ENCODE measurements around the gene TRIM33.

Gene TRIM33

GRCh38 chr1:114511032-114511785 is at the start of gene TRIM33:
Gene TRIM33 (minus strand): TSS chr1:114511203. CDS start chr1:114511076, 127 bp downstream.
- peak; percentile 70 for DNase-seq

GRCh38 chr1:114559356-114559755 is 48.4 kb upstream of the TRIM33 start:
- DNase-seq: no peak

- peak; percentile 4 for DNase-seq
These were observed 47.5 kb upstream of the TRIM33 start for GRCh38 chr1:114558544-114558943.

GRCh38 chr1:114554577-114554976 is 43.6 kb upstream of the TRIM33 start:
- no peak for DNase-seq

GRCh38 chr1:114552106-114552639 is 41.2 kb upstream of the TRIM33 start:
- DNase-seq: no peak

GRCh38 chr1:114551400-114551799 is 40.4 kb upstream of the TRIM33 start:
- DNase-seq: no peak

GRCh38 chr1:114550336-114550735 is 39.3 kb upstream of the TRIM33 start:
- no peak for DNase-seq

GRCh38 chr1:114549137-114549536 is 38.1 kb upstream of the TRIM33 start:
- DNase-seq: no peak

GRCh38 chr1:114547076-114547475 is 36.1 kb upstream of the TRIM33 start:
- no peak for DNase-seq

GRCh38 chr1:114545796-114546195 is 34.8 kb upstream of the TRIM33 start:
- no peak for DNase-seq

GRCh38 chr1:114545315-114545714 is 34.3 kb upstream of the TRIM33 start:
- DNase-seq: no peak

GRCh38 chr1:114540821-114541220 is 29.8 kb upstream of the TRIM33 start:
- DNase-seq: no peak

GRCh38 chr1:114540272-114540671 is 29.3 kb upstream of the TRIM33 start:
- DNase-seq: no peak

- no peak for DNase-seq
These were observed 25.0 kb upstream of the TRIM33 start for GRCh38 chr1:114536043-114536442.

GRCh38 chr1:114535401-114535800 is 24.4 kb upstream of the TRIM33 start:
- DNase-seq: no peak

GRCh38 chr1:114531094-114531493 is 20.1 kb upstream of the TRIM33 start:
- no peak for DNase-seq

- no peak for DNase-seq
These were observed 19.2 kb upstream of the TRIM33 start for GRCh38 chr1:114530224-114530623.

- DNase-seq: no peak
These were observed 13.9 kb upstream of the TRIM33 start for GRCh38 chr1:114524944-114525343.

GRCh38 chr1:114522264-114522575 is 11.2 kb upstream of the TRIM33 start:
- DNase-seq: no peak

GRCh38 chr1:114521396-114522263 is 10.6 kb upstream of the TRIM33 start:
- no peak for DNase-seq

- no peak for DNase-seq
These were observed 6.3 kb upstream of the TRIM33 start for GRCh38 chr1:114517348-114517747.

- no peak for DNase-seq
These were observed 1.7 kb upstream of the TRIM33 start for GRCh38 chr1:114512595-114513280.

GRCh38 chr1:114510274-114511031 is 550 bp downstream of the TRIM33 start:
- DNase-seq: no peak
